Measurements from ENCODE around the gene UBAP2.

The UBAP2 gene

GRCh38 chr9:34048727-34049629 is at the start of gene UBAP2:
UBAP2 (minus strand) TSS chr9:34048887; CDS start chr9:34017148, 31,739 bp downstream.
- peak; percentile 96 for DNase-seq

- peak; percentile 90 for DNase-seq
These were observed 49.6 kb upstream of the UBAP2 start for GRCh38 chr9:34098307-34098706.

GRCh38 chr9:34097865-34098264 is 49.2 kb upstream of the UBAP2 start:
- no peak for DNase-seq

- no peak for DNase-seq
These were observed 48.1 kb upstream of the UBAP2 start for GRCh38 chr9:34096751-34097150.

GRCh38 chr9:34093578-34093977 is 44.9 kb upstream of the UBAP2 start:
- no peak for DNase-seq

GRCh38 chr9:34089311-34089710 is 40.6 kb upstream of the UBAP2 start:
- no peak for DNase-seq

GRCh38 chr9:34087370-34087769 is 38.7 kb upstream of the UBAP2 start:
- no peak for DNase-seq

- no peak for DNase-seq
These were observed 38.2 kb upstream of the UBAP2 start for GRCh38 chr9:34086864-34087263.

- no peak for DNase-seq
These were observed 37.2 kb upstream of the UBAP2 start for GRCh38 chr9:34085581-34086500.

GRCh38 chr9:34084562-34084961 is 35.9 kb upstream of the UBAP2 start:
- DNase-seq = no peak

GRCh38 chr9:34079181-34079580 is 30.5 kb upstream of the UBAP2 start:
- DNase-seq = no peak

GRCh38 chr9:34072868-34073590 is 24.3 kb upstream of the UBAP2 start:
- no peak for DNase-seq

- no peak for DNase-seq
These were observed 23.7 kb upstream of the UBAP2 start for GRCh38 chr9:34072410-34072809.

- no peak for DNase-seq
These were observed 22.1 kb upstream of the UBAP2 start for GRCh38 chr9:34070606-34071324.

- no peak for DNase-seq
These were observed 21.1 kb upstream of the UBAP2 start for GRCh38 chr9:34069831-34070230.

- DNase-seq = no peak
These were observed 16.9 kb upstream of the UBAP2 start for GRCh38 chr9:34065541-34065940.

GRCh38 chr9:34059954-34060353 is 11.3 kb upstream of the UBAP2 start:
- DNase-seq = no peak

GRCh38 chr9:34059281-34059680 is 10.6 kb upstream of the UBAP2 start:
- no peak for DNase-seq

GRCh38 chr9:34049630-34050384 is 1.1 kb upstream of the UBAP2 start:
- DNase-seq = no peak

GRCh38 chr9:34047864-34048726 is 592 bp downstream of the UBAP2 start:
- peak; percentile 11 for DNase-seq
